Measurements from ENCODE around the gene ZCCHC7. TPM values are rescaled to one million over a fixed set of nuclear protein-coding genes. Genes with fewer than 3 reads are reported as not detected.

ZCCHC7 gene
- total and polyA plus RNA-seq, 4 donors = 7.7 to 28.0 (median 12.6) TPM

- DNase-seq (no peak), ATAC-seq (ENCODE audit: insufficient read depth, low FRiP score) (no peak)
- whole genome bisulfite sequencing, 2 donors = 96 to 99% methylated on average over 2 of the region's 2 CpGs
- peaks cover 0 to 4% (median 1%) of the 10 kb centered on the region in 4 donors for H3K36me3 ChIP-seq (ENCODE audit: control insufficient read depth in 4 of 4, insufficient read depth in 4 of 4, low read length in 4 of 4)
- no peak overlapping the region for H3K4me3 ChIP-seq
- H3K27me3 ChIP-seq (ENCODE audit: control insufficient read depth in 3 of 3, insufficient read depth in 3 of 3, low read length in 2 of 3) = no peaks in the 10 kb centered on the region
- no peaks in the 10 kb centered on the region for H3K9me3 ChIP-seq (ENCODE audit: control insufficient read depth in 4 of 4, insufficient read depth in 3 of 4, low read length in 3 of 4)
- TF ChIP-seq CTCF (IDR thresholded peaks at IDR 0.05; ENCODE audit: control extremely low read depth, extremely low read depth) = no peak
- no peak overlapping the region for H3K27ac ChIP-seq (ENCODE audit: low read depth in 1 of 2, low read length in 1 of 2)
- no peaks in the 10 kb centered on the region for H3K4me1 ChIP-seq (ENCODE audit: control insufficient read depth in 5 of 5, insufficient read depth in 5 of 5, low read length in 5 of 5)
- no peak overlapping the region for H3K9ac ChIP-seq (ENCODE audit: insufficient read depth in 1 of 2, low read length in 2 of 2)
Measured at GRCh38 chr9:37155601-37156000, 35.2 kb downstream of the ZCCHC7 start.

GRCh38 chr9:37156205-37156604, 35.8 kb downstream of the ZCCHC7 start:
- DNase-seq = no peak
- Histone ChIP-seq H3K9me3 (ENCODE audit: control insufficient read depth in 4 of 4, insufficient read depth in 3 of 4, low read length in 3 of 4) (no peaks in the 10 kb centered on the region), H3K36me3 (ENCODE audit: control insufficient read depth in 4 of 4, insufficient read depth in 4 of 4, low read length in 4 of 4) (peaks cover 0 to 5% (median 1%) of the 10 kb centered on the region in 4 donors), H3K27me3 (ENCODE audit: control insufficient read depth in 3 of 3, insufficient read depth in 3 of 3, low read length in 2 of 3) (no peaks in the 10 kb centered on the region), H3K4me1 (ENCODE audit: control insufficient read depth in 5 of 5, insufficient read depth in 5 of 5, low read length in 5 of 5) (no peaks in the 10 kb centered on the region), H3K9ac (ENCODE audit: insufficient read depth in 1 of 2, low read length in 2 of 2) (no peak overlapping the region), H3K27ac (ENCODE audit: low read depth in 1 of 2, low read length in 1 of 2) (no peak overlapping the region), H3K4me3 (no peak overlapping the region)
- 97 to 98% methylated on average over 6 of the region's 6 CpGs for WGBS, 2 donors
- TF ChIP-seq CTCF (IDR thresholded peaks at IDR 0.05; ENCODE audit: control extremely low read depth, extremely low read depth) = no peak
- no peak for ATAC-seq (ENCODE audit: insufficient read depth, low FRiP score)

- Histone ChIP-seq H3K9ac (ENCODE audit: insufficient read depth in 1 of 2, low read length in 2 of 2) (no peak overlapping the region), H3K36me3 (ENCODE audit: control insufficient read depth in 4 of 4, insufficient read depth in 4 of 4, low read length in 4 of 4) (peaks cover 0 to 5% (median 2%) of the 10 kb centered on the region in 4 donors), H3K27ac (ENCODE audit: low read depth in 1 of 2, low read length in 1 of 2) (no peak overlapping the region), H3K4me1 (ENCODE audit: control insufficient read depth in 5 of 5, insufficient read depth in 5 of 5, low read length in 5 of 5) (no peaks in the 10 kb centered on the region), H3K9me3 (ENCODE audit: control insufficient read depth in 4 of 4, insufficient read depth in 3 of 4, low read length in 3 of 4) (no peaks in the 10 kb centered on the region), H3K4me3 (no peak overlapping the region), H3K27me3 (ENCODE audit: control insufficient read depth in 3 of 3, insufficient read depth in 3 of 3, low read length in 2 of 3) (no peaks in the 10 kb centered on the region)
- DNase-seq (no peak), ATAC-seq (ENCODE audit: insufficient read depth, low FRiP score) (no peak)
- no peak for TF ChIP-seq CTCF (IDR thresholded peaks at IDR 0.05; ENCODE audit: control extremely low read depth, extremely low read depth)
- WGBS, 2 donors = 97 to 98% methylated on average over 4 of the region's 4 CpGs
Measured at GRCh38 chr9:37156781-37157356, 36.5 kb downstream of the ZCCHC7 start.

Measured in lung (tissue), 12 donors.